ENCODE data around the gene LYPD6B. TPM values are rescaled to one million over a fixed set of nuclear protein-coding genes. Genes with fewer than 3 reads are reported as not detected.

LYPD6B gene
- total RNA-seq, 5 donors from 2014 or later (not counting 1 experiment from before 2014, with no cell fraction given): not detected

- Histone ChIP-seq H3K27me3 (replicated peaks in 1 of 2; ENCODE audit: control insufficient read depth in 2 of 2, extremely low read depth in 1 of 2, insufficient read depth in 2 of 2, low read length in 1 of 2) (no peaks in the 10 kb centered on the region), H3K9me3 (no peaks in the 10 kb centered on the region), H3K27ac (ENCODE audit: low read length) (no peak overlapping the region), H3K4me3 (ENCODE audit: control insufficient read depth in 1 of 2, extremely low read depth in 1 of 2, low read length in 1 of 2) (no peak overlapping the region), H3K36me3 (ENCODE audit: control insufficient read depth in 2 of 2, extremely low read depth in 1 of 2, insufficient read depth in 1 of 2, low read length in 1 of 2) (no peaks in the 10 kb centered on the region), H3K4me1 (ENCODE audit: control insufficient read depth in 1 of 2, extremely low read depth in 1 of 2, insufficient read depth in 2 of 2, low read length in 2 of 2) (no peaks in the 10 kb centered on the region)
- Mint-ChIP-seq H3K9me3 (no peaks in the 10 kb centered on the region), H3K36me3 (no peaks in the 10 kb centered on the region), H3K4me3 (no peak overlapping the region), H3K27me3 (peaks cover 15 to 30% of the 10 kb centered on the region in 2 donors), H3K4me1 (no peaks in the 10 kb centered on the region), H3K27ac (no peak overlapping the region)
- WGBS (ENCODE audit: insufficient coverage): 100% methylated on average over 1 of the region's 4 CpGs
- no peak for ATAC-seq (replicated peaks in 1 of 4)
- CTCF ChIA-PET: no interaction called here
- no peak for DNase-seq
- POLR2A ChIA-PET: interaction anchor here in 1 of 2 donors (0.6 kb wide), 1 partner anchor 14 kb away, joined by 8 read pairs; no protein-coding TSS in a partner anchor
Observed at GRCh38 chr2:149149007-149149297, 110.5 kb downstream of the LYPD6B start.

GRCh38 chr2:149152469-149152953 is 114.0 kb downstream of the LYPD6B start:
- no peaks in the 10 kb centered on the region for H3K27me3 ChIP-seq (replicated peaks in 1 of 2; ENCODE audit: control insufficient read depth in 2 of 2, extremely low read depth in 1 of 2, insufficient read depth in 2 of 2, low read length in 1 of 2)
- no peaks in the 10 kb centered on the region for H3K36me3 ChIP-seq (ENCODE audit: control insufficient read depth in 2 of 2, extremely low read depth in 1 of 2, insufficient read depth in 1 of 2, low read length in 1 of 2)
- peaks cover 20 to 22% of the 10 kb centered on the region in 2 donors for H3K27me3 Mint-ChIP-seq
- no peaks in the 10 kb centered on the region for H3K9me3 Mint-ChIP-seq
- no peaks in the 10 kb centered on the region for H3K9me3 ChIP-seq
- 0% methylated on average over 1 of the region's 2 CpGs for WGBS (ENCODE audit: insufficient coverage)
- no peaks in the 10 kb centered on the region for H3K4me1 Mint-ChIP-seq
- no peaks in the 10 kb centered on the region for H3K36me3 Mint-ChIP-seq
- H3K4me1 ChIP-seq (ENCODE audit: control insufficient read depth in 1 of 2, extremely low read depth in 1 of 2, insufficient read depth in 2 of 2, low read length in 2 of 2): no peaks in the 10 kb centered on the region
- H3K4me3 ChIP-seq (ENCODE audit: control insufficient read depth in 1 of 2, extremely low read depth in 1 of 2, low read length in 1 of 2): no peak overlapping the region
- H3K4me3 Mint-ChIP-seq: no peak overlapping the region
- ChIA-PET CTCF (no interaction called here), POLR2A (no interaction called here)
- ATAC-seq (replicated peaks in 1 of 4) (no peak), DNase-seq (no peak)
- H3K27ac Mint-ChIP-seq: no peak overlapping the region
- no peak overlapping the region for H3K27ac ChIP-seq (ENCODE audit: low read length)

- H3K4me1 Mint-ChIP-seq: peaks cover 0 to under 1% (median 0%) of the 10 kb centered on the region in 3 donors
Observed at GRCh38 chr2:149155196-149155969, 116.9 kb downstream of the LYPD6B start.

GRCh38 chr2:149155988-149156387 is 117.5 kb downstream of the LYPD6B start:
- Mint-ChIP-seq H3K27ac (no peak overlapping the region), H3K9me3 (no peaks in the 10 kb centered on the region), H3K4me3 (no peak overlapping the region), H3K4me1 (peaks cover 5 to 6% (median 6%) of the 10 kb centered on the region in 3 donors), H3K27me3 (peaks cover 16 to 22% of the 10 kb centered on the region in 2 donors), H3K36me3 (no peaks in the 10 kb centered on the region)
- 55% methylated on average over 1 of the region's 2 CpGs for WGBS (ENCODE audit: insufficient coverage)
- DNase-seq: no peak
- no peaks in the 10 kb centered on the region for H3K9me3 ChIP-seq
- ChIA-PET POLR2A (no interaction called here), CTCF (no interaction called here)
- H3K36me3 ChIP-seq (ENCODE audit: control insufficient read depth in 2 of 2, extremely low read depth in 1 of 2, insufficient read depth in 1 of 2, low read length in 1 of 2): no peaks in the 10 kb centered on the region
- no peak overlapping the region for H3K27ac ChIP-seq (ENCODE audit: low read length)
- no peak for ATAC-seq (replicated peaks in 1 of 4)
- H3K4me1 ChIP-seq (ENCODE audit: control insufficient read depth in 1 of 2, extremely low read depth in 1 of 2, insufficient read depth in 2 of 2, low read length in 2 of 2): peaks cover 2 to 4% of the 10 kb centered on the region in 2 experiments
- peaks cover 0 to 2% of the 10 kb centered on the region in 2 experiments for H3K27me3 ChIP-seq (replicated peaks in 1 of 2; ENCODE audit: control insufficient read depth in 2 of 2, extremely low read depth in 1 of 2, insufficient read depth in 2 of 2, low read length in 1 of 2)
- H3K4me3 ChIP-seq (ENCODE audit: control insufficient read depth in 1 of 2, extremely low read depth in 1 of 2, low read length in 1 of 2): no peak overlapping the region

More at GRCh38 chr2:149155196-149155969, 116.9 kb downstream of the LYPD6B start:
- Mint-ChIP-seq H3K27me3 (peaks cover 16 to 20% of the 10 kb centered on the region in 2 donors), H3K4me3 (no peak overlapping the region), H3K36me3 (no peaks in the 10 kb centered on the region), H3K9me3 (no peaks in the 10 kb centered on the region), H3K27ac (no peak overlapping the region)
- H3K27me3 ChIP-seq (replicated peaks in 1 of 2; ENCODE audit: control insufficient read depth in 2 of 2, extremely low read depth in 1 of 2, insufficient read depth in 2 of 2, low read length in 1 of 2): no peaks in the 10 kb centered on the region
- no peaks in the 10 kb centered on the region for H3K4me1 ChIP-seq (ENCODE audit: control insufficient read depth in 1 of 2, extremely low read depth in 1 of 2, insufficient read depth in 2 of 2, low read length in 2 of 2)
- DNase-seq (no peak), ATAC-seq (replicated peaks in 1 of 4) (no peak)
- no peaks in the 10 kb centered on the region for H3K36me3 ChIP-seq (ENCODE audit: control insufficient read depth in 2 of 2, extremely low read depth in 1 of 2, insufficient read depth in 1 of 2, low read length in 1 of 2)
- CTCF ChIA-PET: no interaction called here
- POLR2A ChIA-PET: no interaction called here
- no peaks in the 10 kb centered on the region for H3K9me3 ChIP-seq
- WGBS (ENCODE audit: insufficient coverage): 100% methylated on average over 1 of the region's 4 CpGs
- no peak overlapping the region for H3K27ac ChIP-seq (ENCODE audit: low read length)
- H3K4me3 ChIP-seq (ENCODE audit: control insufficient read depth in 1 of 2, extremely low read depth in 1 of 2, low read length in 1 of 2): no peak overlapping the region

- Mint-ChIP-seq H3K27ac (no peak overlapping the region), H3K4me1 (peaks cover 13 to 16% (median 15%) of the 10 kb centered on the region in 3 donors), H3K9me3 (no peaks in the 10 kb centered on the region), H3K4me3 (no peak overlapping the region), H3K27me3 (peaks cover 19% of the 10 kb centered on the region in 2 donors), H3K36me3 (no peaks in the 10 kb centered on the region)
- Histone ChIP-seq H3K9me3 (no peaks in the 10 kb centered on the region), H3K4me3 (ENCODE audit: control insufficient read depth in 1 of 2, extremely low read depth in 1 of 2, low read length in 1 of 2) (no peak overlapping the region), H3K27me3 (replicated peaks in 1 of 2; ENCODE audit: control insufficient read depth in 2 of 2, extremely low read depth in 1 of 2, insufficient read depth in 2 of 2, low read length in 1 of 2) (peaks cover 0 to 2% of the 10 kb centered on the region in 2 experiments), H3K4me1 (ENCODE audit: control insufficient read depth in 1 of 2, extremely low read depth in 1 of 2, insufficient read depth in 2 of 2, low read length in 2 of 2) (peaks cover 6 to 8% of the 10 kb centered on the region in 2 experiments), H3K27ac (ENCODE audit: low read length) (no peak overlapping the region), H3K36me3 (ENCODE audit: control insufficient read depth in 2 of 2, extremely low read depth in 1 of 2, insufficient read depth in 1 of 2, low read length in 1 of 2) (no peaks in the 10 kb centered on the region)
- no peak for DNase-seq
- ChIA-PET POLR2A (no interaction called here), CTCF (no interaction called here)
- 60% methylated on average over 3 of the region's 8 CpGs for WGBS (ENCODE audit: insufficient coverage)
- no peak for ATAC-seq (replicated peaks in 1 of 4)
Observed at GRCh38 chr2:149156971-149157740, 118.7 kb downstream of the LYPD6B start.

GRCh38 chr2:149158957-149159356 is 120.5 kb downstream of the LYPD6B start:
- no peak overlapping the region for H3K4me3 ChIP-seq (ENCODE audit: control insufficient read depth in 1 of 2, extremely low read depth in 1 of 2, low read length in 1 of 2)
- WGBS (ENCODE audit: insufficient coverage): no CpG with 5 or more reads among the region's 1 CpG
- DNase-seq (no peak), ATAC-seq (replicated peaks in 1 of 4) (no peak)
- no peak overlapping the region for H3K27ac ChIP-seq (ENCODE audit: low read length)
- Mint-ChIP-seq H3K4me1 (peaks cover 13 to 16% (median 15%) of the 10 kb centered on the region in 3 donors), H3K9me3 (no peaks in the 10 kb centered on the region), H3K4me3 (no peak overlapping the region), H3K27ac (no peak overlapping the region), H3K27me3 (peaks cover 15% of the 10 kb centered on the region in 2 donors), H3K36me3 (no peaks in the 10 kb centered on the region)
- ChIA-PET CTCF (no interaction called here), POLR2A (no interaction called here)
- H3K4me1 ChIP-seq (ENCODE audit: control insufficient read depth in 1 of 2, extremely low read depth in 1 of 2, insufficient read depth in 2 of 2, low read length in 2 of 2): peaks cover 6 to 8% of the 10 kb centered on the region in 2 experiments
- H3K9me3 ChIP-seq: no peaks in the 10 kb centered on the region
- H3K36me3 ChIP-seq (ENCODE audit: control insufficient read depth in 2 of 2, extremely low read depth in 1 of 2, insufficient read depth in 1 of 2, low read length in 1 of 2): no peaks in the 10 kb centered on the region
- peaks cover 0 to 2% of the 10 kb centered on the region in 2 experiments for H3K27me3 ChIP-seq (replicated peaks in 1 of 2; ENCODE audit: control insufficient read depth in 2 of 2, extremely low read depth in 1 of 2, insufficient read depth in 2 of 2, low read length in 1 of 2)

All from T-cell (primary cell).